ENCODE data around the gene AARSD1.
"Not testable (repeated sequence)": the region's sequence is repeated elsewhere in the genome, so short reads cannot be mapped to it uniquely, and the experiment has no call there.

The AARSD1 gene

DNA sequence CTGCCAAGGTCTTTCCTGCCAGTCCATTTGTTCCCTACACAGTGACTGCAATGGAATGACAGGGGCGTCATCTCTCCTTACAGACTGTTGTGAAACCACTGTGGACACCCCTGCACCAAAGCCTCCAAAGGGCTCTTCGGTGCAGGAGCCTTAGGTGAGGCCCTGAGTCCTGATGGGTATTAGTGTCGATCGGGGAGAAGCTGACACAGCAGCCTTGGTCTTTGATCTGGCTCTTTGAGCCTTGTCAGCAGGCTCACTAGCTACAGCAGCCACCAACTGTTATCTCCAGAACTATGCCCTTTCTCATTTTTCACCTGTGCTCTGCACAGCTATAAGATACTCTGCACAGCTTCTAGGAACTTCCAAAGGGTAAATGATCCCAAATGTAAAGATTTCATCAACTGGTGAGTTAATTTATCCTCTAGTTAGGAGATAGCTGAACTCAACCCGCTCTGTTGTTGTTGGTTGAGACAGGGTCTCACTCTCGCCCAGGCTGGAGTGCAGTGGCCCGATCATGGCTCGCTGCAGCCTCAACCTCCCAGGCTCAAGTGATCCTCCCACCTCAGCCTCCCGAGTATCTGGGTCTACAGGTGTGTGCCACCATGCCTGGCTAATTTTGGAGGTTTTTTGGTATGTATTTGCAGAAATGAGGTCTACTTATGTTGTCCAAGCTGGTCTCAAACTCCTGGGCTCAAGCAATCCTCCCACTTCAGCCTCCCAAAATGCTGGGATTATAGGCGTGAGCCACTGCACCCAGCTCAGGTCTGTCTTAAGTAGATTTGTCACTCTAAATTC lies 44.0 kb downstream of the AARSD1 start:
- DNase-seq (ENCODE audit: low read depth in 2 of 2): no peak

DNA sequence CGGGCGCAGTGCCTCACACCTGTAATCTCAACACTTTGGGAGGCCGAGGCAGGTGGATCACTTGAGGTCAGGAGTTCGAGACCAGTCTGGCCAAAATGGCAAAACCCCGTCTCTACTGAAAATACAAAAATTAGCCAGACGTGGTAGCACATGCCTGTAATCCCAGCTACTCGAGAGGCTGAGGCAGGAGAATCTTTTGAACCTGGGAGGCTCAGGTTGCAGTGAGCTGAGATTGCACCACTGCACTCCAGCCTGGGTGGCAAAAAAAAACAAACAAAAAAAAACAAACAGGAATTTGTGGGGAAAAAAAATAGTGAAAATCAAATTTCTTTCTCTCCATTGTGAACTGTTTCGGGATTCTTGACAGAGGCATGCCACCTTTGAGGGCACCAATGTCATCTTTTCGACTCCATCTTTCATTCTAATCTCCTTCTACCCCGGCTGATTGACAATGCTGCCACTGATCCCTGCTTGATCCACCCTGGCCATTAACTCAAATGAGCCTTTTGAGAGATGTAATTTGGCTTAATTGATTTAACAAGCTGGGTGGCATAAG lies 44.7 kb downstream of the AARSD1 start:
- not testable (repeated sequence) for DNase-seq (ENCODE audit: low read depth in 2 of 2)

DNA sequence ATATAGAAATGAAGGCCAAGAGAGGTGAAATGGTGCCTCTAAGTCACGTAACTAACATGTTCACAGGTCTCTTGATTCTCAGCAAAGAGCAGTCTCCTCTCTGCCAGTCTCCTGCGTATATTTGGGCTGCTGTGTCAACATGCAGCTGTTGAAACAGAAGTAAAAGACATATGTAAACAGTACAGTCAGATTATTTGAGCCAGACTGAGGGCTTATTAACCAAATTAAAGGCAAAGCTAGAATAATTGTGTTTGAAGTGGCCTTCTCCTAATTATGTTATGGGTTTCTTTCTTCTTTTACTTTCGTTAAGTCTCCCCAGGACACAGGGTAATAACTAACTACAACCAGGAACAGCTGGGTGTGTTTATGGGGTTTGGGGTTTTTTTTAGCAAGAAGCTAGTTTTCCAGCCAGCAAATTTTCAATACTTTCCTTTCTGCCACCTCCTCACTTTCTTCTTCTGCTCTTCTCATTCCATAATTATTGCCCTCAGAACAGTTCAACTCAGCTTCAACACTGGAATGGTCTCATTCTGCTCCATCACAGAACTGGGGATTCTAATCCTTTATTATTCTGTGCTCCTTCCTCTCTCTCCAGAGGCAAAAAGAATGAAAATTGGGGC lies 45.2 kb downstream of the AARSD1 start:
- DNase-seq (ENCODE audit: low read depth in 2 of 2): no peak

DNA sequence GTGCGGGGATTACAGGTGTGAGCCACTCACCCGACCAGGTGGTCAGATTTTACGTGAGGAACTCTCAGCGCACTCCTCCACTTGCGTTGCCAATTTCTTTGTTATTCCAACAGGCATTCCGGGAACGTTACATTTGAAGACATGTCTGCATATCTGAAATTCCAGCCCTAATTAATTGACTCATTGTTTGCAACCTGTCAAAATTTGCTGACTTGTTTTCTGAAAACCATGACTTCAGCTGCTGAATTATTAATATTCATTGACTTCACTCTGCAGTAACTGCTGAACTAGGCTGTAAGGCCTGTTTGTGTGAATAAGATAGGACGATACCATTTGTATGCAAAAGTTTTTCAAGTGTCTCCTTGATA lies 47.0 kb downstream of the AARSD1 start:
- no peak for DNase-seq (ENCODE audit: low read depth in 2 of 2)

DNA sequence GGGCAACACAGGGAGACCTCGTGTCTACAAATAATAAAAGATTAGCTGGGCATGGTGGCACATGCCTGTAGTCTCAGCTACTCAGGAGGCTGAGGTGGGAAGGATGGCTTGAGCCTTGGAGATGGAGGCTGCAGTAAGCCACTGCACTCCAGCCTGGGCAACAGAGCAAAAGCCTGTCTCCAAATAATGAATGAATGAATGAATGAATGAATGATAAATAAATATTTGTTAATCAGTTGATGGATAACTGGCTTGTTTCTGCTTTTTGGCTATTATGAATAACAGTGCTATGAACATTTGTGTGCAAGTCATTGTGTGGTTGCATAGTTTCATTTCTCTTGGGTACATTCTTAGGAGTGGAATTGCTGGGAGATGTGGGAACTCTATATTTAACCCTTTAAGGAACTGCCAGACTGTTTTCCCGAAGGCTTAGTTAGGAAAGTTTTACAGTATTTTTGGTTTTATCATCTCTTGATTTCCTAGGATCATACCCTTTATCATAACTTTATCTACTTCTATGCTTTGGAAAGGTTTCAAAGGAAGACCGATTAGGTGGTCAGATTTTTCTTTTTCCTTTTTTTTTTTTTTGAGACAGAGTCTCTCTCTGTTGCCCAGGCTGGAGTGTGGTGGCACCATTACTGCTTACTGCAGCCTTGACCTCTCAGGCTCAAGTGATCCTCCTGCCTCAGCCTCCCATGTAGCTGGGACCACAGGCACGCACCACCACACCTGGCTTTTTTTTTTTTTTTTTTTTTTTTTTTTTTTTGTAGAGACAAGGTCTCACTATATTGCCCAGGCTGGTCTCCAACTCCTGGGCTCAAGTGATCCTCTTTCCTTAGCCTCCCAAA lies 47.6 kb downstream of the AARSD1 start:
- not testable (repeated sequence) for DNase-seq (ENCODE audit: low read depth in 2 of 2)

DNA sequence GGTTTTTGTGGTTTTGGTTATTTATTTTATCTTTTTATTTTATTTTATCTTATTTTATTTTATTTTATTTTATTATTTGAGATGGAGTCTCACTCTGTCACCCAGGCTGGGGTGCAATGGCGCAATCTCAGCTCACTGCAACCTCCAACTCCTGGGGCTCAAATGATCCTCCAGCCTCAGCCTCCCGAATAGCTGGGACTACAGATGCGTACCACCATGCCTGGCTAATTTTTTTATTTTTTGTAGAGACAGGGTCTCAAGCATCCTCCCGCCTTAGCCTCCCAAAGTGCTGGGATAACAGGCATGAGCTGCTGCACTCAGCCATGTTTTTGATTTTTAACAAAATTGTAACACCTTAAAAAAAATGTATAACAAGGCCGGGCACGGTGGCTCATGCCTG lies 49.0 kb downstream of the AARSD1 start:
- not testable (repeated sequence) for DNase-seq (ENCODE audit: low read depth in 2 of 2)

DNA sequence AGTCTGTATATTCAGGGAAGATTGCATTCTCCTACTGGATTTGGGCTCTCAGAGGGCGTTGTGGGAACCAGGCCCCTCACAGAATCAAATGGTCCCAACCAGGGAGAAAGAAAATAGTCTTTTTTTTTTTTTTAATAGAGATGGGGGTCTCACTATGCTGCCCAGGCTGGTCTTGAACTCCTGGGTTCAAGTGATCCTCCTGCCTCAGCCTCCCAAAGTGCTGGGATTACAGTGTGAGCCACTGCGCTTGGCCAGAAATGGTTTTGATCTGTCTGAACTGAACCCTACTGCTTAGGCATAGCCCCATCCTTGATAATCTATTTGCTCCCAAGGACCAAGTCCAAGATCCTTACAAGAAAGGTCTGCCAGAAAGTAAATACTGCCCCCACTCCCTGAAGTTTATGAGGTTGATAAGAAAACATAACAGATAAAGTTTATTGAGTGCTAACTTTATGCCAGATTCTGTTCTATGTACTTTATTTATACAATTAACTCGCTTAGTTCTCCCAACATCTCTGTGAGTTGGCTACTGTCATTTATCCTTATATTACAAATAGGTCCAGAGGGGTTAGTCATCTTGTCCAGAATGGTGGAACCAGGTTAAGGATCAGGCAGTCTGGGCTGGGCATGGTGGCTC lies 50.2 kb downstream of the AARSD1 start:
- DNase-seq (ENCODE audit: low read depth in 2 of 2): no peak

DNA sequence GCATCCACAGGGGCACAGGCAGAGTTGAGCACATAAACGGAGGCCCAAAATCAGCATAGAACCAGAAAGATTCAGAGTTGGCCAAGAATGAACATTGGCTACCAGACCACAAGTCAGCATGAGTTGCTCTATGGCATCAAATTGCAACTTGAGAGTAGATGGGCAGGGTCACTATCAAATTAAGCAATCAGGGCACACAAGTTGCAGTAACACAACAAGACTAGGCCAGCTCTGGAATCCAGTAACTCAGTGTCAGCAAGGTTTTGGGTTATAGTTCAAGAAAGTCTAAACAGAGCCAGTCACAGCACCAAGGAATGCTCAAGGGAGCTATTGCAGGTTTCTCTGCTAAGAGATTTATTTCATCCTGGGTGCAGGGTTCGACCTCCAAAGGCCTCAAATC lies 50.7 kb downstream of the AARSD1 start:
- DNase-seq (ENCODE audit: low read depth in 2 of 2): no peak

DNA sequence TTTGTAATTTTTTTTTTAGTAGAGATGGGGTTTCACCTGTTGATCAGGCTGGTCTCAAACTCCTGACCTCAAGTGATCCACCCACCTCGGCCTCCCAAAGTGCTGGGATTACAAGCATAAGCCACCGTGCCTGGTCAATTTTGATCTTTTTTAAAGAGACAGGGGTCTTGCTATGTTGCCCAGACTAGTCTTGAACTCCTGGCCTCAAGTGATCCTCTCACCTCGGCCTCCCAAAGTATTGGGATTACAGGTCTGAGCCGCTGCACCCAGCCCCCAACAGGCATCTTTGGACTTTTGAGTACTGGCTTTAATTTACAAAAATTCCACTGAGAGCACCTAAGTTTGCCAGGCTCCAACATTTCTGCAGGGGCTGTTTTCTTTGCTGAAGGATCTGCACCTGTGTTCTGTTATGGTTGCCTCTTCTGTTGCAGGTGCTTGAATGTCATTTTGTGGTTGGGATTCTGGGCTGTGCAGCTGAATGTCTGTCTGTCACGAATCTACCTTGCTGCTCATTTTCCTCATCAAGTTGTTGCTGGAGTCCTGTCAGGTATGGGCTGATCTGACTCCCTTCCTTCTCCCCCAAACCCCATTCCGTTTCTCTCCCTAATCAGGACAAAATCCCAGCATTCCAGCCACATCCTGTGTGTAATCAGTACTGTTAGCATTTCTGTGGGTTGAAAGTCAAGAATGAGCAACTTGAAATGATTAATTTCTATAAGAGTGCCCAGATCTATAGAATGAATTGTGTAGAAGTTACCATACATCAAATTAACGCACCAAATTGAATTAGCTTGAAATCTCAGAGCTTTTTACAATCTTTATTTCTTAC lies 55.2 kb downstream of the AARSD1 start:
- DNase-seq (ENCODE audit: low read depth in 2 of 2): no peak

DNA sequence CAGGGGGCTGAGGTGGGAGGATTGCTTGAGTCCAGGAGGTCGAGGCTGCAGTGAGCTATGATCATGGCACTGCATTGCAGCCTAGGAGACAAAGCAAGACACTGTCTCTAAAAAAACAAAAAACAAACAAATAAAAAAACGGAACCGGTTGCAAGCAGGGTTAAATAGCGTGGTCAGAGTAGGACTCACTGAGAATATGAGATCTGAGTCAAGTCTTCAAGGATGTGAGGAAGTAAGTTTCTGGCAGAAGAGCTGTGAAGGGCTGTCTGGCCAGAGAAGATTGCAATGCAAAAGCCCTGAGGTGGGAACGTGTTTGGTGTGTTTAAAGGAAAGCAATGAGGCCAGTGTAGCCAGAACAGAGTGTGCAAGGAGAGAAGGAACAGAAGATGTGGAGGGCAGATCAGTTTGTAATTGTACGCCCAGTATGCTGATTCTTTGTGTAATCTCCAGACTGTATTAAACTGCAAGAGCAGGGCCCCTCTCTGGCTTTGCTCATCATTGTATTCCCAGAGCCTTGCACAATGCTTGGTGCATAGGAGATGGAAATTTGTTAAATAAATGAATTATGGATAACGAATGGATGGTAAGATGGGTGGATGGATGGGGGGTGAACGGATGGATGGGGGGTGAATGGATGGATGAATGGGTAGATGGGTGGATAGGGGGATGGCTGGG lies 57.3 kb downstream of the AARSD1 start:
- DNase-seq (ENCODE audit: low read depth in 2 of 2): no peak

DNA sequence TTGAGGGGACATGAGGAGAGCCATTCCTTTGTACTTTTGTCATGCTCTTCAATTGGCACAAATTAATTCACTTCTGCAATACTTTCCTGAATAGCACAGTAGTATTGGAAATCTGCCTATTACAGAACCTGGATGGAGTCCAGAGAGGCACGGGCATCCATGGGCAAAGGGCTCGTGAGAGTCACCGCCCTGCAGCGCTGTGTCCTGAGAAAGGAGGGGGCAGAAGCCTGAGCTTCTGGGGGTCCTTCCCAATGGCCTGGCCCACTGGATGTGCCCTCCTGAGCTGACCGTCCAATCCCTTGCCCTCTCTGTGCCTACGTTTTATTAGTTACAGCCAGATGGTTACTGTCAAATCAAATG lies 60.2 kb downstream of the AARSD1 start:
- no peak for DNase-seq (ENCODE audit: low read depth in 2 of 2)

DNA sequence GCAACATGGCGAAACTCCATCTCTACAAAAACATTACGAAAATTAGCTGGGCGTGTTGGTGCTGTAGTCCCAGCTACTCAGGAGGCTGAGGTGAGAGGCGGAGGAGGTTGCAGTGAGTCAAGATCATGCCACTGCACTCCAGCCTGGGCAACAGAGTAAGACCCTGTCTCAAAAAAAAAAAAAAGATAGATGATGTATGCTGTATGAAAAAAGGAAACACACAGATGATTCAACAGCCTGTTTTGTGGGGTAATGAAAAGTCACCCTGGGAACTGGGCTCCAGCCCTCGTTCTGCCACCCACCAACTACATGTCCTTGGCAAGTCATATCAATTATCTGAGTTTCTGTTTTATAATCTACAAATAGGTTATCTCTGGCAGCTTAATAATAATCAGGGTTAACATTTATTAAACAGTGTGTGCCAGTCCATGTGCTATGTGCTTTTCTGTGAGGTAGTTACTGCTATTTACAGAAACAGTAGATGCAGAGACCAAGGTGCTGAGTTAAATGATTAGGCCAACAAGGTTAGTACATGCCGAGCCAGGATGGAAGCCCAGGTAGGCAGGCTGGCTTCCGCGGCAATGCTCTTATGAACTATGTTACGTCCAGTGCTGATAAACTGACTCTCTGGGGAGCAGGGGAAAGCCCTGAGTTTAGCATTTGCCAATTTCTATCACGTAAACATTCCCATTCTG lies 62.6 kb downstream of the AARSD1 start:
- DNase-seq (ENCODE audit: low read depth in 2 of 2): no peak

All from stimulated activated CD4-positive, alpha-beta T cell treated with anti-CD3 and anti-CD28 coated beads, Interleukin-15, amount 100 ng/mL, for 48 hours (primary cell).